HG02840 (cell line): ENCODE data around the gene UBL5.

Source experiments
- ATAC-seq: cut with Tn5 transposase; IDR thresholded peaks from one replicate; pipeline ENCODE4 v1.9.1; 2021; ENCODE audit warnings: mild to moderate bottlenecking, moderate library complexity, moderate number of reproducible peaks; ENCODE audit not compliant: unreplicated experiment, low FRiP score

The UBL5 gene

DNA sequence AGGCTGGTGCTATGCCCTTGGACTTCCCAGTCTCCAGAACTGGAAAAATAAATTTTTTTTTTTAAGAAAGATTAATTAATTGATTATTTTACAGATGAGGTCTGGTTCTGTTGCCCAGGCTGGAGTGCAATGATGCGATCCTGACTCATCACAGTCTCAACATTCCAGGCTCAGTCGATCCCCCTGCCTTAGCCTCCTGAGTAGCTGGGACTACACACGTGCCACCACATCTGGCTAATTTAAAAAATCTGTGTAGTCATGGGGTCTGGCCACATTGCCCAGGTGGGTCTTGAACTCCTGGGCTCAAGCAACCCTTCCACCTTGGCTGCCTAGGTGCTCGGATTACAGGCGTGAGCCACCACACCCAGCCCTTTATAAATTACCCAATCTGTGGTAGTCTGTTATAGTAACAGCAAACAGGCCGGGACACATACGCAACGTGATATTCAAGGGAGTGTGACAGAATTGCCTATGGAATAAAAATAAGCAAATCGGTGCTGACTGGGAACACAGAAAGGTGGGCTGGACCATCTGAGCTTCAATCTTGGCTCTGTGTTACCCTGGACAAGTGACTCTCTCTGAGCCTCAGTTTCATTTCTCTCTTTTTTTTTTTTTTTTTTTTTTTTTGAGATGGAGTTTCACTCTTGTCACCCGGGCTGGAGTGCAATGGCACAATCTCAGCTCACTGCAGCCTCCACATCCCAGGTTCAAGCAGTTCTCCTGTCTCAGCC, 50.2 kb downstream of the UBL5 start:
- no peak for ATAC-seq

DNA sequence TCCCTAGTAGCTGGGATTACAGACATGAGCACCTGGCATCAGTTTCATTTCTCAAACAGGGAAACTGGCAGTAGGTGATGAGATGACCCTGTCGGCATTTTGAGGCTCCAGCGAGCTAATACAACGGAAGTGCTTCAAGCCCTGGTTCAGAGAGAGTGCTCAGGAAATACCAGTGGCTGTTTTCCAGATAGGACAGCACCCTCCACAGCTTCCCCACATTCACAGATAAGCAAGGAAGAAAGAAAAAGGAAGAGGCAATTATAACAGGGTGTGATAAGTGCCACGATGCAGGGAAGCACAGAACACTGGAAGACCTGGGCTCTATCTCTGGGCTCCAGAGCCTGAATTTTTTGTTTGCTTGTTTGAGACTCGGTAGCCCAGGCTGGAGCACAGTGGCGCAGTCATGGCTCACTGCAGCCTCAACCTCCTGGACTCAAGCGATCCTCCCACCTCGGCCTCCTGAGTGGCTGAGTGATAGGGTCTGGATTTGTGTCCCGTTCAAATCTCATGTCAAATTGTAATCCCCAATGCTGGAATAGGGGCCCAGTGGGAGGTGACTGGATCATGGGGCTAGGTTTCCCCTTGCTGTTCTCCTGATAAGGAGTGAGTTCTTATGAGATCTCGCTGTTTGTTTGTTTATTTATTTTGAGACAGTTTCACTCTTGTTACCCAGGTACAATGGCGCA, 50.9 kb downstream of the UBL5 start:
- no peak for ATAC-seq
